ENCODE measurements around the gene BCL11A.

Gene BCL11A

DNA sequence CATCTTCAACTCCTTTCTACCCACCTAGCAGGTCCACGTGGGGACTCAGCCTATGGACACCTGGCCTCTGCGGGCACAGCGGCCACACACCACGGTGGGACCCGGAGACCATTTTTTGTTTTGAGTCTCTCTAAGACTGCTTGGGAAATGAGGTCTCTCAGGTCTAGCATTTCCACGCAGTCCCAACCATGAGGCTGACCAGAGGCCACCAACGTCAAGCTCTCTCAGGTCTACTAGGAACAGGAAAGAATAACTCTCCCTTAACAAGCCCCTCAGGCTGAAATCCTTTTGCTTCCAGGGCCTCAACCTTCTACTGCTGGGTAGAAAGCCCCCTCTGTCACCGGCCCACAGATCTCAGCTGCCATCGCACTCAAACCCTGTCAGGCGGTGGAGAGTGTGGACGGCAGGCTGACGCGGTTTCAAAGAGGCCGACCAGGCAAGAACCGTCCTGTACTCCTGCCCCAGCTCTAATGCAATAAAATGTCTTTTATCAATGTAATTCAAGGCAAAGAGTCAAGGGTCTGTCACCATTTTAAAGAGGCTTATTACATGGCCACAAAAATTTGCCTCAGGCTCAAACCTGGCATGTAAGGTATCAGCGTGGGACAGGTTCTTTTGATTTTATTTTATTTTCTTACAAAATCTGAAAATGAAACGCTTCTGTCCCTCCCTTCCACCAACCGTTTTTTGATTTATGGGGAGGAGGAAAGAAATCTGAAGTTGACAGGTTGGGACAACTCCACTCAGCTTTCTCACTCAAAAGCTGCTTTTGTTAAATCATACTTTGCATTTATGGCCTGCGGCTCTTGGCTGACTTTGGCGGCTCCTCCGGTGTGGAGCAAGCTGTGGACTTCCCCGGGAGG lies 74.0 kb downstream of the BCL11A start:
- peaks cover 3% of the 10 kb centered on the region; the same call in 1 of the 2 replicates for H4K20me1 ChIP-seq (ENCODE audit: low read depth, low read length)

GRCh38 chr2:60478660-60479059 lies 74.8 kb downstream of the BCL11A start:
- Histone ChIP-seq H3K9me2 (replicated peaks; ENCODE audit: insufficient read depth, low read length) (no peaks in the 10 kb centered on the region), H3K36me3 (ENCODE audit: low read length) (peaks cover 18% of the 10 kb centered on the region), H3K27me3 (ENCODE audit: low read length) (no peaks in the 10 kb centered on the region), H3F3A (ENCODE audit: insufficient read depth) (peaks cover 11% of the 10 kb centered on the region; the same call in 1 of the 2 replicates), H3K4me2 (ENCODE audit: low read depth, low read length, poor library complexity, severe bottlenecking) (no peak overlapping the region), H3K9ac (ENCODE audit: low read length) (no peak overlapping the region), H4K20me1 (ENCODE audit: low read depth, low read length) (peaks cover 4% of the 10 kb centered on the region; the same call in 1 of the 2 replicates), H3K27ac (ENCODE audit: low read depth, low read length) (no peak overlapping the region), H3K79me2 (ENCODE audit: insufficient read depth, low read length) (peaks cover 94% of the 10 kb centered on the region), H3K9me3 (ENCODE audit: insufficient read depth, low read length) (no peaks in the 10 kb centered on the region), H2AFZ (ENCODE audit: low read depth, low read length, severe bottlenecking) (no peak overlapping the region), H3K4me3 (ENCODE audit: insufficient read depth, low read length, poor library complexity, severe bottlenecking) (no peak overlapping the region)
- TF ChIP-seq CTCF (IDR thresholded peaks at IDR 0.05; ENCODE audit: insufficient read depth, low read length, poor library complexity, severe bottlenecking) (no peak), EZH2phosphoT487 (conservative IDR thresholded peaks at IDR 0.05; ENCODE audit: low read length) (no peak)

More for the DNA sequence above, 74.0 kb downstream of the BCL11A start:
- Histone ChIP-seq H3K4me3 (ENCODE audit: insufficient read depth, low read length, poor library complexity, severe bottlenecking) (no peak overlapping the region), H2AFZ (ENCODE audit: low read depth, low read length, severe bottlenecking) (no peak overlapping the region), H3K9ac (ENCODE audit: low read length) (no peak overlapping the region), H3K9me3 (ENCODE audit: insufficient read depth, low read length) (no peaks in the 10 kb centered on the region), H3K4me2 (ENCODE audit: low read depth, low read length, poor library complexity, severe bottlenecking) (no peak overlapping the region), H3F3A (ENCODE audit: insufficient read depth) (peaks cover 11% of the 10 kb centered on the region), H3K27ac (ENCODE audit: low read depth, low read length) (peak overlapping the region; percentile 2; the same call in 1 of the 2 replicates), H3K79me2 (ENCODE audit: insufficient read depth, low read length) (peaks cover 94% of the 10 kb centered on the region), H3K27me3 (ENCODE audit: low read length) (no peaks in the 10 kb centered on the region), H3K36me3 (ENCODE audit: low read length) (peaks cover 16% of the 10 kb centered on the region), H3K9me2 (replicated peaks; ENCODE audit: insufficient read depth, low read length) (no peaks in the 10 kb centered on the region)
- TF ChIP-seq EZH2phosphoT487 (conservative IDR thresholded peaks at IDR 0.05; ENCODE audit: low read length) (no peak), CTCF (IDR thresholded peaks at IDR 0.05; ENCODE audit: insufficient read depth, low read length, poor library complexity, severe bottlenecking) (no peak)

GRCh38 chr2:60476206-60476954 lies 77.1 kb downstream of the BCL11A start:
- Histone ChIP-seq H3K79me2 (ENCODE audit: insufficient read depth, low read length) (peaks cover 94% of the 10 kb centered on the region), H3K27ac (ENCODE audit: low read depth, low read length) (no peak overlapping the region)

More at GRCh38 chr2:60476206-60476954, 77.1 kb downstream of the BCL11A start:
- no peaks in the 10 kb centered on the region for H3K9me2 ChIP-seq (replicated peaks; ENCODE audit: insufficient read depth, low read length)
- no peak overlapping the region for H3K4me3 ChIP-seq (ENCODE audit: insufficient read depth, low read length, poor library complexity, severe bottlenecking)
- peaks cover 18% of the 10 kb centered on the region for H3K36me3 ChIP-seq (ENCODE audit: low read length)
- no peaks in the 10 kb centered on the region for H3K27me3 ChIP-seq (ENCODE audit: low read length)
- peaks cover 8% of the 10 kb centered on the region; the same call in 1 of the 2 replicates for H4K20me1 ChIP-seq (ENCODE audit: low read depth, low read length)
- TF ChIP-seq CTCF (IDR thresholded peaks at IDR 0.05; ENCODE audit: insufficient read depth, low read length, poor library complexity, severe bottlenecking) (no peak), EZH2phosphoT487 (conservative IDR thresholded peaks at IDR 0.05; ENCODE audit: low read length) (no peak)
- H3K4me2 ChIP-seq (ENCODE audit: low read depth, low read length, poor library complexity, severe bottlenecking), result no peak overlapping the region
- no peaks in the 10 kb centered on the region for H3K9me3 ChIP-seq (ENCODE audit: insufficient read depth, low read length)
- H3F3A ChIP-seq (ENCODE audit: insufficient read depth), result peaks cover 14% of the 10 kb centered on the region
- no peak overlapping the region for H3K9ac ChIP-seq (ENCODE audit: low read length)
- H2AFZ ChIP-seq (ENCODE audit: low read depth, low read length, severe bottlenecking), result no peak overlapping the region

Data from SU-DHL-6 (cell line).